HG02798 (cell line): ENCODE data around the gene SNX30.
A peak's percentile ranks its signal among the peaks of the same experiment; 100 is the strongest.

Experiments used
- ATAC-seq: cut with Tn5 transposase; IDR thresholded peaks from one replicate; pipeline ENCODE4 v1.9.1; 2021; ENCODE audit warnings: mild to moderate bottlenecking; ENCODE audit not compliant: unreplicated experiment, poor library complexity

The SNX30 gene

GRCh38 chr9:112912636-112913035 lies 162.1 kb downstream of the SNX30 start:
- no peak for ATAC-seq

GRCh38 chr9:112913326-112913725 lies 162.8 kb downstream of the SNX30 start:
- no peak for ATAC-seq

GRCh38 chr9:112914524-112914923 lies 164.0 kb downstream of the SNX30 start:
- ATAC-seq = no peak

- no peak for ATAC-seq
Measured at GRCh38 chr9:112917047-112917986, 166.8 kb downstream of the SNX30 start.

GRCh38 chr9:112917987-112918362 lies 167.4 kb downstream of the SNX30 start:
- ATAC-seq = no peak

- ATAC-seq = peak; percentile 40
Measured at GRCh38 chr9:112921549-112921948, 171.0 kb downstream of the SNX30 start.
